Breast epithelium (tissue), 4 donors: ENCODE measurements around the gene POTEF. TPM values are rescaled to one million over a fixed set of nuclear protein-coding genes. Genes with fewer than 3 reads are reported as not detected.
"Not testable (repeated sequence)": the region's sequence is repeated elsewhere in the genome, so short reads cannot be mapped to it uniquely, and the experiment has no call there.

Experiments
- DNase-seq, 2 donors: peaks; one replicate each; pipeline ENCODE4 v3.0.0-alpha.2; 2019; ENCODE audit warnings: low spot score in 2 of 2
- H3K27ac ChIP-seq, 2 donors: fragments of 200-600 bp; sonication (generic) in 1 of 2; one replicate each; pipeline ENCODE4 v1.5.1; 2016 to 2019; ENCODE audit warnings: mild to moderate bottlenecking in 1 of 2
- H3K27me3 ChIP-seq, 2 donors: fragments of 200-600 bp; sonication (generic) in 1 of 2; one replicate each; pipeline versions ENCODE4 v1.5.1 to v1.6.0; 2017 to 2019; ENCODE audit warnings: control low read depth in 1 of 2, mild to moderate bottlenecking in 1 of 2
- H3K36me3 ChIP-seq: fragments of 200-600 bp; one replicate; pipeline ENCODE4 v1.5.1; 2019
- H3K4me1 ChIP-seq, 2 donors: fragments of 200-600 bp; sonication (generic); one replicate each; pipeline ENCODE4 v1.5.1; 2016 to 2019; ENCODE audit warnings: control low read depth in 1 of 2
- H3K4me3 ChIP-seq, 3 donors: fragments of 200-600 bp; sonication (generic); 1 replicate in 2 of 3; 2 replicates in 1 of 3; pipeline ENCODE4 v1.5.1; 2016 to 2019; ENCODE audit warnings: mild to moderate bottlenecking in 3 of 3, moderate library complexity in 2 of 3
- H3K9me3 ChIP-seq, 2 donors: fragments of 200-600 bp; sonication (generic) in 1 of 2; one replicate each; pipeline ENCODE4 v1.5.1; 2016 to 2019; ENCODE audit warnings: control low read depth in 1 of 2
- POLR2A ChIP-seq: fragments of 450-650 bp; IDR thresholded peaks from one replicate; pipeline ENCODE4 v1.6.1; 2016; ENCODE audit warnings: antibody characterized with exemption, mild to moderate bottlenecking, moderate library complexity
- POLR2AphosphoS5 ChIP-seq, 3 donors: sonication (generic); formaldehyde crosslinking; IDR thresholded peaks; one replicate each; pipeline ENCODE4 v1.6.1; 2017; ENCODE audit warnings: antibody characterized with exemption in 3 of 3
- intact Hi-C: fragments of 100-400 bp; cut with DNase I; formaldehyde crosslinking; loops from one replicate; pipeline ENCODE4 v1.15.1; 2023; ENCODE audit warnings: low total_unique reads
- total RNA-seq, 3 donors: library from RNA; depleted of rRNA; stranded (reverse); fragments of >200 nt; gene quantifications; one replicate each; pipeline ENCODE4 v1.1.0, GENCODE V29; 2016
- TF ChIP-seq, protein P1 (sequence below), 3 donors: fragments of 450-650 bp; IDR thresholded peaks; one replicate each; pipeline ENCODE4 v1.5.1; 2016 to 2017; ENCODE audit warnings: antibody characterized with exemption in 3 of 3, mild to moderate bottlenecking in 3 of 3, moderate library complexity in 3 of 3

Gene POTEF
- total RNA-seq, 3 donors from 2014 or later = 3.3 to 4.2 TPM; not detected in 1

DNA sequence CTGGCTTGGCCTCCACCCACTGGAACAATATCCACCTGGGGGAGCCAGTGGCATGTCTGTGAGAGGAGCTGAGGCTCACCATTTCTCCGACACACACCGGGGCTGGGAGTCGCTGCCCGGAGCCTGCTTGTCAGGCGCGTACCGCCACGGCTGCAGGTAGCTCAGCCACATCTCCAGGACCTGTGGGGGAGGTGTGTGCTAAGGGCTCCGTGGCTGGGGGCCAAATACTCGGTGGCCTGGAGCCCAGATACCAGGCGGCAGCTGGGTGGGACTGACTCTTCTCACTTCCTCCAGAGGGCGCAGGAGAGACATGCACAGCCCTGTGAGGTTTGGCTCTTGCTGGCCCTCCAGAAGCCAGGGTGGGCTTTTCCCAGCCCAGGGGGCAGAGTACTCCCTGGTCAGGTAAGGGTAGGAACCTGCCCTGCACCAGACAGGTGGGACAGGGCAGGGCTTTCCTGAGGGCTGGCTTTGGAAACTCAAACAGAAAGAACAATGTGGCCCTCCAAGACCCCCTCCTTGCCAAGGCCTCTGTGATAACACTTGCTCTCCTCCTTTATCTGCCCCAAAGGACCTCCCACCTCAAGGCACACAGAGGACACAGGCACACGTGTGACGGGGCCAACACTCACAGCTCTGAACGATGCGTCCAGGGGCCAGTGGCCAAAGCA lies 27.1 kb upstream of the POTEF start:
- H3K4me3 ChIP-seq, intact Hi-C loops, H3K27ac ChIP-seq, H3K27me3 ChIP-seq, H3K9me3 ChIP-seq, H3K36me3 ChIP-seq, H3K4me1 ChIP-seq: not testable (repeated sequence)
- TF ChIP-seq, protein P1, sequence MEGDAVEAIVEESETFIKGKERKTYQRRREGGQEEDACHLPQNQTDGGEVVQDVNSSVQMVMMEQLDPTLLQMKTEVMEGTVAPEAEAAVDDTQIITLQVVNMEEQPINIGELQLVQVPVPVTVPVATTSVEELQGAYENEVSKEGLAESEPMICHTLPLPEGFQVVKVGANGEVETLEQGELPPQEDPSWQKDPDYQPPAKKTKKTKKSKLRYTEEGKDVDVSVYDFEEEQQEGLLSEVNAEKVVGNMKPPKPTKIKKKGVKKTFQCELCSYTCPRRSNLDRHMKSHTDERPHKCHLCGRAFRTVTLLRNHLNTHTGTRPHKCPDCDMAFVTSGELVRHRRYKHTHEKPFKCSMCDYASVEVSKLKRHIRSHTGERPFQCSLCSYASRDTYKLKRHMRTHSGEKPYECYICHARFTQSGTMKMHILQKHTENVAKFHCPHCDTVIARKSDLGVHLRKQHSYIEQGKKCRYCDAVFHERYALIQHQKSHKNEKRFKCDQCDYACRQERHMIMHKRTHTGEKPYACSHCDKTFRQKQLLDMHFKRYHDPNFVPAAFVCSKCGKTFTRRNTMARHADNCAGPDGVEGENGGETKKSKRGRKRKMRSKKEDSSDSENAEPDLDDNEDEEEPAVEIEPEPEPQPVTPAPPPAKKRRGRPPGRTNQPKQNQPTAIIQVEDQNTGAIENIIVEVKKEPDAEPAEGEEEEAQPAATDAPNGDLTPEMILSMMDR (IDR thresholded peaks at IDR 0.05) = peak in 2 of 3 donors; percentile 43 to 45
- peak; percentile 50 to 85 for DNase-seq

DNA sequence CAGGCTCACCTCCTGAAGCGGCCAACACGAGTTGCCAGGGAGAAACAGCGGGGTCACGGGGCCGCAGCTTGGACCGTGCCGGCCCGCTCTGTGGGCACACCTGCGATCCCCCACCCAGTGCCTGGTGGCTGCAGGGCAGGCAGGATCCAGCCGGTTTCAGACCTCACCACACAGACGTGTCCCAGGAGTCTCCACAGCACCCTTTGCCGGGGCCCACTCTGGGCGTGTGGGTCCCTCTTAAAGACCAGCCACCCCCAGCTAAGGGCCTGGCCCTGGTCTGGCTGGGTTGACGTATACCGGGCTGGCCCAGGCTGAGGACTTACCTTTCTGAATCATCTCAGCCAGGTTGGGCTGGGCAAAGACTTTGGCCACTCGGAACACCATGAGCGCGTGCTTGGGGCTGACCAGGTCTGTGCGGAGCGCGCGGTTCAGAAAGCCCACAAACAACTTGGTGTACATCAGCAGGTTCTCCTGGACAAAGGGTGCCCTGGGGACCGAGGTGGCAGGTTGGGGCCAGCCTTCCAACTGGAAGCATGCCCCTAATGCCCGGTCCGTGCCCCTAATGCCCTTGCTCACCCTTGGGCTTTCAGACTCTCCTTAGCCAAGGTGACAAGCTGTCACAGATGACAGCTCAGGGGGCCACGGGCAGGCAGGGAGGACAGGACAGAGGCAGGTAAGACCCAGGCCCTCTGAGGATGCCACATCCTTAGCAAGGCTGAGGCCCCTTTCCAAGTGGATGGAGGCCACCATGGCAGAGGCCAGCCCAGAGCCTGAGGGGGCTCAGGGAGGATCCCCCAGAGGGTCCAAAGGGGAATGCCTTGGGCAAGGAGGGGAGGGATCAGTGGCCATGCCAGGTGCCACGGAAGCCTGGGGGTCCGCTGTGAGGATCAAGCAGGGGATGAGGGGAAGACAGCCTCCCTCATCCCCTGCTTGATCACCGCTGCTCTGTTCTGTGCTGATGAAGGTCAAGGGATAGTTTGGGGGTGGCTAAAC lies 26.0 kb upstream of the POTEF start:
- no peaks in the 10 kb centered on the region for H3K36me3 ChIP-seq
- H3K27me3 ChIP-seq = no peaks in the 10 kb centered on the region
- no peak overlapping the region for H3K27ac ChIP-seq
- H3K4me3 ChIP-seq = no peak overlapping the region
- H3K9me3 ChIP-seq = no peaks in the 10 kb centered on the region
- intact Hi-C loops = no loop called here
- no peak for DNase-seq
- no peaks in the 10 kb centered on the region for H3K4me1 ChIP-seq
- no peak for TF ChIP-seq POLR2A
- no peak for TF ChIP-seq POLR2AphosphoS5 (IDR thresholded peaks at IDR 0.05)
- TF ChIP-seq, protein P1 (IDR thresholded peaks at IDR 0.05) = no peak

DNA sequence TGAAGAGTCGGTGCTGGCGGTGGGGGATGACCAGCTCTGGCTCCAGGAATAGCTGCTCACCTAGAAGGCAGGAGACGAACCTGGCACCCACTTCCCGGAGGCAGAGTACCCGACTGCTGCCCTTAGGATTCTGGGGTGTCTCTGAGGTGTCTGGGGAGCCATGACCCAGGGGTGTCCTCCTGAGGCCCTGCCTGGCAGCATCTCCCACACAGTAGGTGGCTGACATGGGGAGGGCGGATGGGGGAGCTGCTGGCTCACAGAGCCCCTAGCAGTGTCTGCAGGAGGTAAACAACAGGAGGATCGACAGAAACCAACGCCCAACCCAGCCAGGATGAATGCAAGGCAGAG lies 25.4 kb upstream of the POTEF start:
- H3K27me3 ChIP-seq, H3K36me3 ChIP-seq, H3K27ac ChIP-seq, H3K9me3 ChIP-seq, H3K4me1 ChIP-seq, intact Hi-C loops, DNase-seq, H3K4me3 ChIP-seq: not testable (repeated sequence)

DNA sequence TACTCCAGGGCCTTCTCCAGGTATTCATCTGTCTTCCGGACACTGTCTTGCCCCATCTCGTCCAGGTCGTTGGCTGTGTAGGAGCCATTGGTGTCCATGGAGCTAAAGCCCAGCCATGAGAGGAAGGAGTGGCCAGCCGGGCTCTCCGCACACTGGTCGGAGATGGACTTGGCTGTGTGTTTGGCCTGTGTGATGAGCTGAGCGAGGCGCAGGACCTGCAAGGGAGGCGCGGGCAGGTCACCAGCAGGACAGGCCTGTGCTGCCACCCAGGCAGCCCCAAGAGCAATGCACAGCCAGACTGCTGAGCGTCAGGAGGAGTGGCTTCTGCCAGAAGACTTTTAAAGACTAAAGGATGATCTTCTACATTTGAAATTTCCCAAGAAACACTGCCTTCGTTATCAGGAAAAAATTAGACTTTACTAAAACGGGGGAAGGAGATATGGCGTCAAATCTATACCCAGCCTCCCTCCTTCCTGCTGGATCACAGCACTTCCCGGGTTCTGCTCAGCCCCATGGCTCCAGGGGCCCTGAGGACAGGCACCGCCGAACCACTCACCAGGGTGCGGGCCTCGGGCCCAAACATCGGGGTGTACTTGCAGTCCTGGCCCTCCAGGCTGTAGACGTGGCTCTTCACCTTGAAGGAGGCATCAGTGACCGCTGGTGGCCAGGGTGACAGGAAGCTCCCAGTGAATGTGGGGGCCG lies 24.9 kb upstream of the POTEF start:
- H3K27ac ChIP-seq, DNase-seq, intact Hi-C loops, H3K4me1 ChIP-seq, H3K9me3 ChIP-seq, H3K27me3 ChIP-seq, H3K4me3 ChIP-seq, H3K36me3 ChIP-seq: not testable (repeated sequence)

DNA sequence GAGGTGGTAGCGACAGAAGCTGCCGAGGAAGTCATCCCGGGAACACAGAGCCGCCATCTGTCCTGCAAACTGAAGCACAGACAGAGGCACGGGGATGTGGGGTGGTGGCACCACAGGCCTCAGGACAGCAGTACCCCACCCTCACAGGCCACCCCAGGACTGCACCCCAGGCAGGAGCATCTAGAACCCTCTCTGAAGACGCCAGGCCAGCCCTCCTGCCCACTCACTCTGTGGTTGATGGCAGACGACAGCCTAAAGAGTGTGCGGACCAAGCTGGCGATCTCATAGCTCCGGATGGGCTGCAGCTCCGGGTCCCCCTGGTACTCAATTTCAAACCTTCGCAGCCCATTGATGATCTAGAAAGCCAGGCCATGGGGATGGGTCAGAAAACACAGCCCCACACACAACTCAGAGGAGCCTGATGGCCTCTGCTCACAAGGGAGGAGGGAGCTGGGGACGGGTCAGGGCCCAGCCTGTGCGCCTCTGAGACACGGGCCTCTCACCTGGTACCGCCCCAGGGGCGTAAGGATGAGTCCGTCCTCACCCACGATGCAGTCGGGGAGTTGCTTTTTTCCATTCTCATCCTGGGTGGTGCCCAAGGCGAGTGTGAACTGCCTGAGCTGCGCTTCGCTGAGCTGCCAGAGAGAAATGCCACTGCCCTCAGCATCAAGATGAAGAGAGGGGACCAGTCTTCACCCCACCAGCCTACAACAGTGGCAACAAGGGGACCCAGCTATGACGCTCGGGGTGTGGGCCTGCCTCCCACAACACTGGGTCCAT lies 24.0 kb upstream of the POTEF start:
- no peaks in the 10 kb centered on the region for H3K36me3 ChIP-seq

DNA sequence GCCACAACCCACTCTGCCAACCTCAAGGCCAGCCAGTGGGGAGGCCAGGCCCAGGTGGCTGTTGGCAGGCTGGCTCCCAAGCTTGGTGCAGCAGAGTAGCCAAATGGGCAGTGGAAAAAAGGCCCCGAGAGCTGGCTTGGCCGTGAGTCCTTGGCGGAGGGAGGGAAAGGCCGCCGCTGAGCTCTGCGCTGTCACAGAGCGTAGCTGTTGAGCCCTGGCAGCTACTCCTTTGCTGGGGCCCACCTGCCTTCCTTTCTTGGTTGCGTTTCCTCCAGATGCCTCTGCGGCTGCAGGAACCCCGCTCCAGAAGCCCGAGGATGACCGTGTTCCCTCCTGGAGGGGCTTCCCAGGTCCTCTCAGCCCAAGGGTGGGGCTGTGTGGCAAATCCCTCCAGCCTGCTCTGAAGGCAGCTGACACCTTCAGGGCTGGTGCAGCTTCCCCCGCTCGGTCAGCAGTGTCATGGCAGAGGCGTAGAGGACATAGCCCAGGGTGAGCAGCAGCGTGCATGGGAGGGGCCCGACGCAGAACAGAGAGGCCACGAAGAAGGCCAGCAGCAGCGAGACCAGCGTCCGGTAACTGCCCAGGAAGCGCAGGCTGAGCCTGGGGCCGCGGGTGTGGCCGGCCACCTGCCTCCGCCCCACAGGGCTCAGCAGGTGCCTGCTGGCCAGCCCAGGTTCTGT lies 23.3 kb upstream of the POTEF start:
- H3K36me3 ChIP-seq, H3K27me3 ChIP-seq, intact Hi-C loops, H3K9me3 ChIP-seq, H3K4me3 ChIP-seq, H3K27ac ChIP-seq, DNase-seq, H3K4me1 ChIP-seq: not testable (repeated sequence)

More for the DNA sequence above, 24.0 kb upstream of the POTEF start:
- intact Hi-C loops = no loop called here
- no peak for TF ChIP-seq POLR2A
- no peak for TF ChIP-seq POLR2AphosphoS5 (IDR thresholded peaks at IDR 0.05)
- TF ChIP-seq, protein P1 (IDR thresholded peaks at IDR 0.05) = no peak
- H3K4me1 ChIP-seq = no peaks in the 10 kb centered on the region
- no peak overlapping the region for H3K27ac ChIP-seq
- H3K4me3 ChIP-seq = no peak overlapping the region
- no peaks in the 10 kb centered on the region for H3K9me3 ChIP-seq
- no peaks in the 10 kb centered on the region for H3K27me3 ChIP-seq
- DNase-seq = no peak

DNA sequence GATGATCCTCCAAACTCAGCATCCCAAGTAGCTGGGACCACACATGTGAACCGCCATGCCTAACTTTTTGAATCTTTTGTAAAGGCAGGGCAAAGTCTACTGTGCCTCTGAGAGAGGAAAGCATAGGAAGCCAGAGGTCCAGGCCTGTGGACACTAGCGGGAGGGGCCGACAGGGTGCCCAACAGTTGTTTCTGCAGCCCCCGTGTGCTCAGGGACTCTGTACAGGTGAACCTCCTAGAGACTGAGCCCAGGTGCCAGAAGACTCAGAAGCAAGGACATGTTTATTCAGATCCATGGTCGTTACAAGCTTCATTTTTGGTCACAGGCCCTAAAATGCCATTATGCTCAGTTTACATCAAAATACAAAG lies 22.1 kb upstream of the POTEF start:
- H3K9me3 ChIP-seq, H3K4me3 ChIP-seq, intact Hi-C loops, H3K36me3 ChIP-seq, H3K27me3 ChIP-seq, DNase-seq, H3K27ac ChIP-seq, H3K4me1 ChIP-seq: not testable (repeated sequence)
